ENCODE measurements around the gene SRPRB.

- TF ChIP-seq, protein P1, sequence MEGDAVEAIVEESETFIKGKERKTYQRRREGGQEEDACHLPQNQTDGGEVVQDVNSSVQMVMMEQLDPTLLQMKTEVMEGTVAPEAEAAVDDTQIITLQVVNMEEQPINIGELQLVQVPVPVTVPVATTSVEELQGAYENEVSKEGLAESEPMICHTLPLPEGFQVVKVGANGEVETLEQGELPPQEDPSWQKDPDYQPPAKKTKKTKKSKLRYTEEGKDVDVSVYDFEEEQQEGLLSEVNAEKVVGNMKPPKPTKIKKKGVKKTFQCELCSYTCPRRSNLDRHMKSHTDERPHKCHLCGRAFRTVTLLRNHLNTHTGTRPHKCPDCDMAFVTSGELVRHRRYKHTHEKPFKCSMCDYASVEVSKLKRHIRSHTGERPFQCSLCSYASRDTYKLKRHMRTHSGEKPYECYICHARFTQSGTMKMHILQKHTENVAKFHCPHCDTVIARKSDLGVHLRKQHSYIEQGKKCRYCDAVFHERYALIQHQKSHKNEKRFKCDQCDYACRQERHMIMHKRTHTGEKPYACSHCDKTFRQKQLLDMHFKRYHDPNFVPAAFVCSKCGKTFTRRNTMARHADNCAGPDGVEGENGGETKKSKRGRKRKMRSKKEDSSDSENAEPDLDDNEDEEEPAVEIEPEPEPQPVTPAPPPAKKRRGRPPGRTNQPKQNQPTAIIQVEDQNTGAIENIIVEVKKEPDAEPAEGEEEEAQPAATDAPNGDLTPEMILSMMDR (IDR thresholded peaks at IDR 0.05), result no peak
- TF ChIP-seq POLR2AphosphoS5 (IDR thresholded peaks at IDR 0.05) (no peak), EP300 (IDR thresholded peaks at IDR 0.05) (no peak), POLR2A (IDR thresholded peaks at IDR 0.05) (no peak)
Measured at GRCh38 chr3:133776794-133777438, 28.7 kb upstream of the SRPRB start.
